Stimulated activated CD8-positive, alpha-beta memory T cell treated with anti-CD3 and anti-CD28 coated beads, Interleukin-7, amount 100 ng/mL, for 24 hours (primary cell): ENCODE results near the gene DLGAP4.
A peak's percentile ranks its signal among the peaks of the same experiment; 100 is the strongest.

ENCODE experiments used
- DNase-seq: peaks from one replicate; pipeline ENCODE4 v3.0.0-alpha.2; 2020; ENCODE audit warnings: low read depth

The DLGAP4 gene

GRCh38 chr20:36565520-36565919, 259.4 kb downstream of the DLGAP4 start:
- DNase-seq, result no peak

GRCh38 chr20:36569847-36570429, 263.8 kb downstream of the DLGAP4 start:
- no peak for DNase-seq

GRCh38 chr20:36571564-36572504, 265.7 kb downstream of the DLGAP4 start:
- no peak for DNase-seq

GRCh38 chr20:36572701-36573102, 266.6 kb downstream of the DLGAP4 start:
- no peak for DNase-seq

- peak; percentile 72 for DNase-seq
These were observed 267.1 kb downstream of the DLGAP4 start, which contains the start of gene TGIF2 for GRCh38 chr20:36573103-36573797. TSS of gene TGIF2 (plus strand) at chr20:36573597. CDS start at chr20:36578775, 5,178 bp downstream.

GRCh38 chr20:36573798-36574365, 267.7 kb downstream of the DLGAP4 start:
- no peak for DNase-seq

- no peak for DNase-seq
These were observed 268.4 kb downstream of the DLGAP4 start for GRCh38 chr20:36574366-36575135.

GRCh38 chr20:36576081-36576445, 269.9 kb downstream of the DLGAP4 start:
- no peak for DNase-seq
